ENCODE results near the gene TUNAR.

TUNAR gene

GRCh38 chr14:95832012-95832411 is 44.6 kb upstream of the TUNAR start:
- no peak overlapping the region for H3K4me3 ChIP-seq (ENCODE audit: low read depth, low read length)
- no peak for DNase-seq (ENCODE audit: low read depth, low spot score)
- TF ChIP-seq, protein P1, sequence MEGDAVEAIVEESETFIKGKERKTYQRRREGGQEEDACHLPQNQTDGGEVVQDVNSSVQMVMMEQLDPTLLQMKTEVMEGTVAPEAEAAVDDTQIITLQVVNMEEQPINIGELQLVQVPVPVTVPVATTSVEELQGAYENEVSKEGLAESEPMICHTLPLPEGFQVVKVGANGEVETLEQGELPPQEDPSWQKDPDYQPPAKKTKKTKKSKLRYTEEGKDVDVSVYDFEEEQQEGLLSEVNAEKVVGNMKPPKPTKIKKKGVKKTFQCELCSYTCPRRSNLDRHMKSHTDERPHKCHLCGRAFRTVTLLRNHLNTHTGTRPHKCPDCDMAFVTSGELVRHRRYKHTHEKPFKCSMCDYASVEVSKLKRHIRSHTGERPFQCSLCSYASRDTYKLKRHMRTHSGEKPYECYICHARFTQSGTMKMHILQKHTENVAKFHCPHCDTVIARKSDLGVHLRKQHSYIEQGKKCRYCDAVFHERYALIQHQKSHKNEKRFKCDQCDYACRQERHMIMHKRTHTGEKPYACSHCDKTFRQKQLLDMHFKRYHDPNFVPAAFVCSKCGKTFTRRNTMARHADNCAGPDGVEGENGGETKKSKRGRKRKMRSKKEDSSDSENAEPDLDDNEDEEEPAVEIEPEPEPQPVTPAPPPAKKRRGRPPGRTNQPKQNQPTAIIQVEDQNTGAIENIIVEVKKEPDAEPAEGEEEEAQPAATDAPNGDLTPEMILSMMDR (IDR thresholded peaks at IDR 0.05; ENCODE audit: low read depth, low read length): no peak
- in situ Hi-C loops (cut with HindIII; ENCODE audit: low sequenced_read_pairs): no loop called here

GRCh38 chr14:95833429-95833828 is 43.2 kb upstream of the TUNAR start:
- H3K4me3 ChIP-seq (ENCODE audit: low read depth, low read length): no peak overlapping the region
- DNase-seq (ENCODE audit: low read depth, low spot score): no peak
- TF ChIP-seq, protein P1 (IDR thresholded peaks at IDR 0.05; ENCODE audit: low read depth, low read length): no peak
- in situ Hi-C loops (cut with HindIII; ENCODE audit: low sequenced_read_pairs): no loop called here

DNA sequence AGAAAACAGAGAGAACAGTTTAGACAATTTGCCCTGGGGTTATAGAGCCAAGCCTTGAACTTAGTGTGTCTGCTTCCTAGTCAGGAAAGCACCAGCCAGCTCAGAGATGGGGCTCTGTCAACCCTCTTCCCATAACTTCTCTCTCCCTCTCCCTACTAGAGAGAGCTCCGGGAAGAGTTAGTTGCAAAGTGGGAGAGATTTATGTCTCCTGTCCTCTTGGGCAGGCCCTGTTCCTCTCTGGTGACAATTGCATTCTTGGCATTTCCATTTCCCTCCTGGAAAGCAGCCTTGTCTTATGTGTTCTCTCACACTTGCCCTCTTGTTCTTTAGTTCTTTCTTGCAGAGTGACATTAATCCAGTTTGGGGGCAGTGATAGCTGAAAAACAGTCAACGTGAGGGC is 42.1 kb upstream of the TUNAR start:
- in situ Hi-C loops (cut with HindIII; ENCODE audit: low sequenced_read_pairs): no loop called here

DNA sequence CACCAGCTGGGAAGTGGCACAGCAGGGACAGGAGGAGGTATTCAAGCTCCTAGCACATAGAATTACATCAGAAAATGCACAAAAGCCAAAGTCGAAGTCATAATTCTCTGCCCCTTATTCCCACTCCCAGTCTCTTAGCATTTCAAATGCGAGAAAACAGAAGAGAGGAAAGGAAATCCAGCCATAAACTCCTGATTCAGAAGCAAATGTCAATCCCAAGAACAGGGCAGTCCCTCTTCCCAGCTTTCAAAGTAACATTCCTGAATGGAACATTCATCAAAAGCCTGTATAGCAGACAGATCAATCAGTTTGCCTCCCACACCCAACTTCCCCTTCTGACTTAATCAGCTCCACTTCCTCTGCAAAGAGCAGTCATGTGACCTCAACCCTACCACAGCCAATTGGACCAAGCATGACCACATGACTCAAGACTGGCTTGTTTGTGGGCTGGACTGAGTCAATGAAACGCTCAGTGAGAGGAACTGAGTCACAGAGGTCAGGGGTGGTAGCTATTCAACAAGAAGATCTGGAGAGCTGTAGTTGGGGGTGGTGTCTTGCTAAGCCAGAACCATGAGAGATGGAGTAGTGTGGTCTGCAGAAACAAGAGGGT is 41.4 kb upstream of the TUNAR start:
- in situ Hi-C loops (cut with HindIII; ENCODE audit: low sequenced_read_pairs): no loop called here
- no peak for DNase-seq (ENCODE audit: low read depth, low spot score)
- H3K4me3 ChIP-seq (ENCODE audit: low read depth, low read length): no peak overlapping the region
- TF ChIP-seq, protein P1 (IDR thresholded peaks at IDR 0.05; ENCODE audit: low read depth, low read length): no peak

More for the DNA sequence above, 42.1 kb upstream of the TUNAR start:
- DNase-seq (ENCODE audit: low read depth, low spot score): no peak
- TF ChIP-seq, protein P1 (IDR thresholded peaks at IDR 0.05; ENCODE audit: low read depth, low read length): no peak
- H3K4me3 ChIP-seq (ENCODE audit: low read depth, low read length): no peak overlapping the region

DNA sequence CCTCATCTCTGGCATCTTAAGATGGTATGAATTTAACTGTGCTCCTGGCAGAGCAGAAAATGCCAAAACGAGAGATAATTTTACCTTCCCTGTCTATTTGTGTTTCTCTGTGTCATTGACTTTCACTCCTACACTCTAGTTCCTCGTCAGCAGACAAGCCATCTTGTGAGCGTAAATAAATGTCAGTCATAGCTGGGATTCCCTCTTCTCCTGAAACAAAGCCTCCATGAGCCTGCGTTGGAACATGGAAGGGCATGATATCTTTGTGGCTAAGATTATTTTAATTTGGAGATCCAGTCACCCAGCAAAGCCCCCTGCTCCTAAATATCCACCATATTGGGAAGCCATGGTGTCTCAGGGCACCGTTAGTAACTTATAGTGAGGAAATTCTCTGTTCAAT is 37.8 kb upstream of the TUNAR start:
- TF ChIP-seq, protein P1 (IDR thresholded peaks at IDR 0.05; ENCODE audit: low read depth, low read length): no peak
- no peak for DNase-seq (ENCODE audit: low read depth, low spot score)
- in situ Hi-C loops (cut with HindIII; ENCODE audit: low sequenced_read_pairs): no loop called here
- H3K4me3 ChIP-seq (ENCODE audit: low read depth, low read length): no peak overlapping the region

DNA sequence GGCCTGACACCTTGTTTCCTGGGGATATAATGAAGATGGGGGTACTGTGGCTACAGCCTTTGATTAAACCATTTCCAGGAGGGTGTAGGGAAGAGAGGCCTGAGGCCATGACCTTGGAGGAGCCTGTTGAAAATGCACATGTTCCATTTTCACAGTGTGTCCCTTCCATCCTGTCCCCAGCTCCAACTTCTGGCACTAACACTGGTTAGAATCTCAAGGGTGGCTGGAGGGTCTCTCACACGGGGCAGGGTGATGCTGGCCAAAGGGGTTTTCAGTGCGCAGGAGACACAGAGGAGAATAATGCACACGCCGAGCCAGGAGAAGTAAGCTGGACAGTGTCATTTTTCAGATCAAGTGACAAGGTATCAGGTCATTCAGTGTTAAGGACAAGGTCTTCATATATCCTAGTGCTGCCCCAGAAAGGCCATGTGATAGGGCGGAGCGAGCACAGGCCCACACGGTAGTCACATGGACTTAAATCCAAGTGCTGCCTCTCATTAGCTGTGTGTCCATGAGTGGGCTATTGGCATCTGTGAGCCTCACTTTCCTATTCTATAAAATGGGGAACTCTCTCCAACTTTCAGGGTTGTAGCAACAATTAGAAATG is 36.4 kb upstream of the TUNAR start:
- no peak overlapping the region for H3K4me3 ChIP-seq (ENCODE audit: low read depth, low read length)
- TF ChIP-seq, protein P1 (IDR thresholded peaks at IDR 0.05; ENCODE audit: low read depth, low read length): no peak
- in situ Hi-C loops (cut with HindIII; ENCODE audit: low sequenced_read_pairs): no loop called here
- no peak for DNase-seq (ENCODE audit: low read depth, low spot score)

Measured in astrocyte of the spinal cord (primary cell).